ENCODE data around the gene GRIK1.

Gene GRIK1

DNA sequence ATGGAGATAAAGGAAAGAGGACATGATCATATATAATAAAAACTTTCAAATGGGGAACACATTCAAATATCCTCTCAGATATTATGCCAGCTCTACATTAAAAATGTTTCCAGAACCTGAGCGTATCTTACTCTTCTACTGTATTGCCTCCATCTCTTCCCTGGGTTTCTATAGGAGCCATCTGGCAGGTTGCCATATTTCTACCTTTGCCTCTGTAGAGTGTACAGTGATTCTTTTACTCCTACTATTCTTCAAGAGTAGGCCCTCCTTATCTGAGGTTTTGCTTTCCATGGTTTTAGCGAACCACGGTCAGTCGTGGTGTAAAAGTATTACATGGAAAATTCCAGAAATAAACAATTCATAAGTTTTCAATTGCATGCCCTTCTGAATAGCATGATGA lies 259.5 kb downstream of the GRIK1 start:
- TF ChIP-seq, protein P1, sequence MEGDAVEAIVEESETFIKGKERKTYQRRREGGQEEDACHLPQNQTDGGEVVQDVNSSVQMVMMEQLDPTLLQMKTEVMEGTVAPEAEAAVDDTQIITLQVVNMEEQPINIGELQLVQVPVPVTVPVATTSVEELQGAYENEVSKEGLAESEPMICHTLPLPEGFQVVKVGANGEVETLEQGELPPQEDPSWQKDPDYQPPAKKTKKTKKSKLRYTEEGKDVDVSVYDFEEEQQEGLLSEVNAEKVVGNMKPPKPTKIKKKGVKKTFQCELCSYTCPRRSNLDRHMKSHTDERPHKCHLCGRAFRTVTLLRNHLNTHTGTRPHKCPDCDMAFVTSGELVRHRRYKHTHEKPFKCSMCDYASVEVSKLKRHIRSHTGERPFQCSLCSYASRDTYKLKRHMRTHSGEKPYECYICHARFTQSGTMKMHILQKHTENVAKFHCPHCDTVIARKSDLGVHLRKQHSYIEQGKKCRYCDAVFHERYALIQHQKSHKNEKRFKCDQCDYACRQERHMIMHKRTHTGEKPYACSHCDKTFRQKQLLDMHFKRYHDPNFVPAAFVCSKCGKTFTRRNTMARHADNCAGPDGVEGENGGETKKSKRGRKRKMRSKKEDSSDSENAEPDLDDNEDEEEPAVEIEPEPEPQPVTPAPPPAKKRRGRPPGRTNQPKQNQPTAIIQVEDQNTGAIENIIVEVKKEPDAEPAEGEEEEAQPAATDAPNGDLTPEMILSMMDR (IDR thresholded peaks at IDR 0.05; ENCODE audit: insufficient read depth, missing control alignments) = no peak
- DNase-seq (ENCODE audit: insufficient read length, low spot score) (no peak), FAIRE-seq (no peak)

DNA sequence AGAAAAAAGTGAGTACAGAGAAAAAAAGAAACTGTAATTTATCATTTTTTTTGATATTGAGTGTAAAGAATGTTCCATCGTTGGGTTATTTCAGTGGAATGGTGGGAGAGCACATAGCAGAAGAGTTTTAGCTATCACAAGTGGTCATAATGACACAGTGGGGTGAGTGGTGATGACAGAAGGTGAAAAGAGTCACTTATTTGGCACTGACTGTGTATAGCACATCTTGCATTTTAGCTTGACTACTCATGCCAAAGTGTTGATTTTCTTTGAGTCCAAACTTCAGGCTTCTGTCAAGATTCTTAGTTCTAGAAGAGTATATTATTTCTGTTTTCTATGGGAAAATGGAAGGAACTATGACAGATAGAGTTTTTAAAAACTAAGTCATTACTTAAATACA lies 261.2 kb downstream of the GRIK1 start:
- no peak for FAIRE-seq
- TF ChIP-seq, protein P1 (IDR thresholded peaks at IDR 0.05; ENCODE audit: insufficient read depth, missing control alignments) = no peak
- DNase-seq (ENCODE audit: insufficient read length, low spot score) = no peak

DNA sequence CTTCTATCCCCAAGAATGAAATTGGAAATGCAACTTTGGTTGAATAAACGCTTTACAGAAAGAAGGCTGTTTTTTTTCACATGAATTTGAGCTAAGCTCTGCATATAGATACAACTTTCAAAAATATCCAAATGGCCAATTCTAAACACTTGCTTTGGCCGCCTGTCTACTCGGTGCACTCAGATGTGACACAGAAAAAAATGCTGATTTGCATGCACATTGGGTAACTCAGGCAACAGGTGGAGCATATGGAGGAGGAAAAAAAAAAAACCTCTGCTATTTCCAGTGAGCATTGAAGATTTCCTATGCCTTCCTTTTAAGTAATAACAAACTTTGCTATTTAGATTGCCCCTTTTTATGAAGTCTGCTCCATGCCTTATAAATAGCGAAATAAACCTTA lies 262.5 kb downstream of the GRIK1 start:
- TF ChIP-seq, protein P1 (IDR thresholded peaks at IDR 0.05; ENCODE audit: insufficient read depth, missing control alignments) = no peak
- no peak for FAIRE-seq
- DNase-seq (ENCODE audit: insufficient read length, low spot score) = no peak

DNA sequence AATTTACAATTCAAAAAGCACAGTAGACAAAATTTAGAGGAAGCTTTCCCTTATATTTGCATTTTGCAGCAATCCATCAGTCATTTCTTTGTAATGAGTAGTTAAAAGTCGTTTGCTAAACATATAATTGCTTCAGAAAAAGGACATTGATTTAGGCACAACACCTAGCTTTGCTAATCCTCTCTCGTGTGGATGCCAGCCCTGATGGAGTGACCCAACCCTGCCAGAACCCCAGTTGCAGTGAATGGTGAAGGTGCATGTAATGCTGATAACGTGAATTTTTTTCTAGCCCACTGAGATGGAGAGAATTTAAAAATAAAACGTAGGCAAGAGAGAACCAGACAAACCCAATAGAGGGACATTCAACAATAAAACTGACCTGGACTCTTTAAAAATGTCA lies 263.4 kb downstream of the GRIK1 start:
- DNase-seq (ENCODE audit: insufficient read length, low spot score) (no peak), FAIRE-seq (no peak)
- TF ChIP-seq, protein P1 (IDR thresholded peaks at IDR 0.05; ENCODE audit: insufficient read depth, missing control alignments) = no peak

- TF ChIP-seq, protein P1 (IDR thresholded peaks at IDR 0.05; ENCODE audit: insufficient read depth, missing control alignments) = no peak
- no peak for DNase-seq (ENCODE audit: insufficient read length, low spot score)
- FAIRE-seq = no peak
Observed at GRCh38 chr21:29675451-29675850, 264.3 kb downstream of the GRIK1 start.

GRCh38 chr21:29674343-29674742 lies 265.5 kb downstream of the GRIK1 start:
- TF ChIP-seq, protein P1 (IDR thresholded peaks at IDR 0.05; ENCODE audit: insufficient read depth, missing control alignments) = no peak
- DNase-seq (ENCODE audit: insufficient read length, low spot score) (no peak), FAIRE-seq (no peak)

DNA sequence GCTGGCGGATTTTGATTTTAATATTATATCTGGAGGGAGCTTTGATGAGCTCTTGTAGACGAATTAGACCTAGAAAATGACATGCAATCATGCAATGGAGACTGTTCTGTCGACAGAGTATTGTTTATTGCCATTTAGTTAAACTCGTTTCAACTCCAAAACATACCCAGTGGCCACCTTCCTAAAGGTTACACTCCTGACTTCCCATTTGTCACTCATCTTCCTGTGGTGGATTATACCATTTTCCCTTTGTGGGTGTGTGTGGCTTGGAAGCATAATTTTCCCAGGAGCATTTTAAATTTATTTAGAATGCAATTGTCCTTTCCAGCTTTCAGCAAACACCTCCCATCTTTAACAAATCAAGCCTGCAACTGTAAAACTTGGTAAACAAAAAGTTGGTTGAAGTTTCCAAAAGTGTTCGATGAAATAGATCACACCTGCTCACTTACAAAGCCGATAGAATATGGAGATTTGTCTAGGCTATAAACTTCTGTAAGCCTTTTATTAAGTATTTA lies 266.6 kb downstream of the GRIK1 start:
- FAIRE-seq (no peak), DNase-seq (ENCODE audit: insufficient read length, low spot score) (no peak)
- TF ChIP-seq, protein P1 (IDR thresholded peaks at IDR 0.05; ENCODE audit: insufficient read depth, missing control alignments) = no peak
